Naive thymus-derived CD4-positive, alpha-beta T cell (primary cell): Measurements from ENCODE around the gene UTP14C. TPM values are rescaled to one million over a fixed set of nuclear protein-coding genes. Genes with fewer than 3 reads are reported as not detected.
"Not testable (repeated sequence)": the region's sequence is repeated elsewhere in the genome, so short reads cannot be mapped to it uniquely, and the experiment has no call there.

Experiments used
- ATAC-seq: fragments of 150-1000 bp; cut with Tn5 transposase; 2 replicates; pipeline ENCODE4 v1.10.0; 2021; ENCODE audit warnings: mild to moderate bottlenecking, moderate library complexity
- CTCF ChIA-PET: fragments of 350-600 bp; sonication (Branson Sonifier 250); formaldehyde crosslinking; loops from one replicate; lab custom pipeline; 2021; ENCODE audit warnings: antibody characterized with exemption; lab: Charles Lee
- POLR2A ChIA-PET: fragments of 350-600 bp; sonication (Branson Sonifier 250); formaldehyde crosslinking; loops from one replicate; lab custom pipeline; 2021; ENCODE audit warnings: antibody characterized with exemption, inconsistent platforms; lab: Charles Lee
- DNase-seq, 9 donors: peaks; one replicate each; pipeline versions ENCODE4 v3.0.0 to v3.0.0-alpha.2; 2020 to 2022; ENCODE audit warnings: mixed read lengths in 1 of 9
- H3K27ac ChIP-seq: one replicate; pipeline ENCODE4 v1.7.0; 2013; ENCODE audit warnings: mild to moderate bottlenecking, low read depth, low read length, moderate library complexity
- H3K27me3 ChIP-seq, 2 donors: one replicate each; pipeline ENCODE4 v1.7.0; 2013; ENCODE audit warnings: low read length in 2 of 2, mild to moderate bottlenecking in 2 of 2, moderate library complexity in 2 of 2; ENCODE audit not compliant: control insufficient read depth in 2 of 2, insufficient read depth in 2 of 2
- H3K36me3 ChIP-seq, 3 experiments: 1 replicate in 2 of 3; 2 replicates in 1 of 3; pipeline ENCODE4 v1.7.0; 2013; ENCODE audit warnings: low read length in 3 of 3, mild to moderate bottlenecking in 3 of 3, moderate library complexity in 1 of 3; ENCODE audit not compliant: insufficient read depth in 3 of 3, control insufficient read depth in 2 of 3
- H3K4me1 ChIP-seq, 2 donors: one replicate each; pipeline ENCODE4 v1.7.0; 2013; ENCODE audit warnings: low read length in 2 of 2, mild to moderate bottlenecking in 2 of 2, moderate library complexity in 1 of 2; ENCODE audit not compliant: control insufficient read depth in 2 of 2, insufficient read depth in 2 of 2
- H3K4me3 ChIP-seq: 2 replicates; pipeline ENCODE4 v1.7.0; 2013; ENCODE audit warnings: mild to moderate bottlenecking, low read length
- H3K9me3 ChIP-seq, 3 experiments: 1 replicate in 2 of 3; 2 replicates in 1 of 3; pipeline ENCODE4 v1.7.0; 2013; ENCODE audit warnings: low read length in 3 of 3; ENCODE audit not compliant: control insufficient read depth in 2 of 3
- H3K27ac Mint-ChIP-seq, 9 donors: one replicate each; pipeline ENCODE4 v1.8.0; 2020 to 2022; ENCODE audit warnings: mixed read lengths in 9 of 9, mild to moderate bottlenecking in 8 of 9, moderate library complexity in 5 of 9, inconsistent platforms in 2 of 9
- H3K27me3 Mint-ChIP-seq, 5 donors: one replicate each; pipeline ENCODE4 v1.8.0; 2021 to 2022; ENCODE audit warnings: mixed read lengths in 5 of 5, mild to moderate bottlenecking in 1 of 5
- H3K36me3 Mint-ChIP-seq, 5 donors: one replicate each; pipeline ENCODE4 v1.8.0; 2020 to 2022; ENCODE audit warnings: mixed read lengths in 5 of 5, mild to moderate bottlenecking in 3 of 5, inconsistent platforms in 1 of 5
- H3K4me1 Mint-ChIP-seq, 7 donors: one replicate each; pipeline ENCODE4 v1.8.0; 2020 to 2022; ENCODE audit warnings: mixed read lengths in 7 of 7, mild to moderate bottlenecking in 3 of 7, inconsistent platforms in 1 of 7
- H3K4me3 Mint-ChIP-seq, 10 donors: one replicate each; pipeline ENCODE4 v1.8.0; 2020 to 2022; ENCODE audit warnings: mild to moderate bottlenecking in 10 of 10, mixed read lengths in 10 of 10, moderate library complexity in 6 of 10, inconsistent platforms in 2 of 10
- H3K9me3 Mint-ChIP-seq, 11 donors: one replicate each; pipeline ENCODE4 v1.8.0; 2020 to 2022; ENCODE audit warnings: mixed read lengths in 11 of 11, mild to moderate bottlenecking in 4 of 11, inconsistent platforms in 1 of 11, moderate library complexity in 1 of 11
- intact Hi-C, 2 donors: fragments of 100-400 bp; cut with micrococcal nuclease; formaldehyde crosslinking; loops; one replicate each; pipeline ENCODE4 v1.15.1; 2023
- polyA plus RNA-seq, 2 donors: library from polyadenylated mRNA; unstranded; fragments of 300-500 nt; fragmentation: Illumina TruSeq; gene quantifications; one replicate each; pipeline ENCODE4 v1.2.3, GENCODE V29; 2021
- total RNA-seq, 6 experiments: library from RNA in 5 of 6; stranded (reverse) in 5 of 6; gene quantifications; 1 replicate in 5 of 6; 2 replicates in 1 of 6; pipeline ENCODE4 v1.2.3 and lab custom pipeline; 2021 to 2026

The UTP14C gene
- total and polyA plus RNA-seq, 7 experiments from 2014 or later, result 2.0 to 17.2 (median 4.6) TPM

DNA sequence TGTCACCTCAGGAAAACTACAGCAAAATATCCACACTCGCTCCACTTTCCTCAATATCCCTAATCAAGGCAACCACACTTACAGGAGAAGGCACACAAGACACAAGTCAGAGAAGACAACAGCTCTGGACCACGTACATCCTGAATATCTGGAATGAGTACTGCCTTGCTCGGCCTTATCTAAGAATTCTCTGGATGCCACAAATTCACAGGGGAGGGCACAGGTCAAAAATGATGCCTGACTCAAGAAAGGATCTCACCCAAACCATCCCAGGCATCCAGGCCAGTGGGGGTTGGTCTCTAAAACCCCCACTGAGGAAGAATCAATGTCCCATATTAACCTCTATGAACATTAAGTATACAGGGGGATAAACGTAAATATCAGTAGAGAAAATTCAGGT, 43.1 kb upstream of the UTP14C start:
- H3K27ac Mint-ChIP-seq, result no peak overlapping the region
- Histone ChIP-seq H3K9me3 (no peaks in the 10 kb centered on the region), H3K4me3 (no peak overlapping the region), H3K4me1 (no peaks in the 10 kb centered on the region), H3K36me3 (no peaks in the 10 kb centered on the region), H3K27me3 (no peaks in the 10 kb centered on the region), H3K27ac (no peak overlapping the region)
- CTCF ChIA-PET, result no interaction called here
- no peak for ATAC-seq
- peaks cover 0 to 21% (median 7%) of the 10 kb centered on the region in 11 donors for H3K9me3 Mint-ChIP-seq
- POLR2A ChIA-PET, result no interaction called here
- H3K36me3 Mint-ChIP-seq, result peaks cover 0 to 9% (median 4%) of the 10 kb centered on the region in 5 donors
- H3K4me1 Mint-ChIP-seq, result peaks cover 0 to 4% (median 0%) of the 10 kb centered on the region in 7 donors
- H3K4me3 Mint-ChIP-seq, result no peak overlapping the region
- H3K27me3 Mint-ChIP-seq, result peaks cover 0 to 23% (median 0%) of the 10 kb centered on the region in 5 donors
- intact Hi-C loops, result no loop called here
- DNase-seq, result no peak

DNA sequence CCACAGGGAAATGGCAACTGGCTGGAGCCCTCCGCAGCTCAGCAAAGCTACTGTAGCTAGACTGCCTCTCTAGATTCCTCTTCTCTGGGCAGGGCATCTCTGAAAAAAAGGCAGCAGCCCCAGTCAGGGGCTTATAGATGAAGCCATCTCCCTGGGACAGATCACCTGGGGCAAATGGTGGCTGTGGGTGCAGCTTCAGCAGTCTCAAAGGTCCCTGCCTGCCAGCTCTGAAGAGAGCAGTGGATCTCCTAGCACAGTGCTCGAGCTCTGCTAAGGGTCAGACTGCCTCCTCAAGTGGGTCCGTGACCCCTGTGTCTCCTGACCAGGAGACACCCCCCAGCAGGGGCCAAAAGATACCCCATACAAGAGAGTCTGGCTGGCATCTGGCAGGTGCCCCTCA, 41.2 kb upstream of the UTP14C start:
- H3K4me1 Mint-ChIP-seq, H3K36me3 ChIP-seq, H3K27ac Mint-ChIP-seq, H3K4me3 ChIP-seq, ATAC-seq, H3K4me1 ChIP-seq, H3K9me3 ChIP-seq, intact Hi-C loops, H3K27me3 ChIP-seq, DNase-seq, H3K4me3 Mint-ChIP-seq, H3K27ac ChIP-seq, H3K36me3 Mint-ChIP-seq: not testable (repeated sequence)
- ChIA-PET POLR2A (interaction anchor here (1.4 kb wide), 1 partner anchor 8 kb away, joined by 3 read pairs; no protein-coding TSS in a partner anchor), CTCF (interaction anchor here (0.7 kb wide), 1 partner anchor 12 kb away, joined by 3 read pairs; no protein-coding TSS in a partner anchor)
- Mint-ChIP-seq H3K27me3 (peaks cover 0 to 41% (median 0%) of the 10 kb centered on the region in 5 donors), H3K9me3 (peaks cover 0 to 32% (median 11%) of the 10 kb centered on the region in 11 donors)

DNA sequence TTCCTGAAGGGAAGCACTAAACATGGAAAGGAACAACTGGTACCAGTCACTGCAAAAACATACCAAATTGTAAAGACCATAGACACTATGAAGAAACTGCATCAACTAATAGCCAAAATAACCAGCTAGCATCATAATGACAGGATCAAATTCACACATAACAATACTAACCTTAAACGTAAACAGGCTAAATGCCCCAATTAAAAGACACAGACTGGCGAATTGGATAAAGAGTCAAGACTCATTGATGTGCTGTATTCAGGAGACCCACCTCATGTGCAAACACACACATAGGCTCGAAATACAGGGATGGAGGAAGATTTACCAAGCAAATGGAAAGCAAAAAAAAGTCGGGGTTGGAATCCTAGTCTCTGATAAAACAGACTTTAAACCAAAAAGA, 39.6 kb upstream of the UTP14C start:
- H3K4me3 Mint-ChIP-seq, H3K27me3 ChIP-seq, H3K9me3 ChIP-seq, H3K4me1 ChIP-seq, POLR2A ChIA-PET, H3K4me3 ChIP-seq, ATAC-seq, H3K27ac ChIP-seq, H3K36me3 Mint-ChIP-seq, H3K4me1 Mint-ChIP-seq, H3K27ac Mint-ChIP-seq, intact Hi-C loops, DNase-seq, CTCF ChIA-PET, H3K36me3 ChIP-seq: not testable (repeated sequence)
- peaks cover 0 to 32% (median 11%) of the 10 kb centered on the region in 11 donors for H3K9me3 Mint-ChIP-seq
- peaks cover 0 to 41% (median 0%) of the 10 kb centered on the region in 5 donors for H3K27me3 Mint-ChIP-seq

DNA sequence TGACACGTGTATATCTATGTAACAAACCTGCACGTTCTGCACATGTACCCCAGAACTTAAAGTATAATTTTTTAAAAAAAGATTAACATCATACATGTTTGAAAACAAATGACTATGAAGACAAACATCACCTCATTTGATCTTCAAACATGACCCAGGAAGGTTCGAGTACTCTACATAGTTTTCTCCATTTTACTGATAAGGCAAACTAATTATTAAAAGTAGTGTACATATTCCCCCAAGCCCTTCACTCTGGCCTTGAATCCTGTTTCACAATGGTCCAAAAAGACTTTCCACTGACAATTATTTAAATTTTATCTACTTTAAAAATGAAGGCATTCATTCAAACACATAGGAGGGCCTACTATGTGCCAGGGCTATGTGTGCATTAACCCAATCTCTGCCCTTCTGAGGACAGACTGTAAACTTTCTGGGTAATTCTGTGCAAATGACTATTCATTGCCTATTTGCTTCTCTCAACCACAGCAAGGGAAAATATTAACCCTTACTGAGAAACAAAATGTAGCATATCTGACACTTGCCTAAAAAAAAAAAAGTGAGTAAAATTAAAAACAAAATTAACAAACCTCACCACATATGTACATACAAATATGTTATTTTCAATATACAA, 35.4 kb upstream of the UTP14C start:
- peaks cover 0 to 2% (median 0%) of the 10 kb centered on the region in 7 donors for H3K4me1 Mint-ChIP-seq
- H3K27ac Mint-ChIP-seq, result no peak overlapping the region
- ChIA-PET POLR2A (no interaction called here), CTCF (interaction anchor here (0.7 kb wide), 1 partner anchor 19 kb away, joined by 3 read pairs; no protein-coding TSS in a partner anchor)
- Histone ChIP-seq H3K36me3 (no peaks in the 10 kb centered on the region), H3K4me3 (no peak overlapping the region), H3K9me3 (no peaks in the 10 kb centered on the region), H3K27ac (no peak overlapping the region), H3K4me1 (no peaks in the 10 kb centered on the region), H3K27me3 (no peaks in the 10 kb centered on the region)
- DNase-seq (no peak), ATAC-seq (no peak)
- peaks cover 0 to 26% (median 5%) of the 10 kb centered on the region in 11 donors for H3K9me3 Mint-ChIP-seq
- intact Hi-C loops, result no loop called here
- H3K36me3 Mint-ChIP-seq, result peaks cover 0 to 6% (median 2%) of the 10 kb centered on the region in 5 donors
- no peak overlapping the region for H3K4me3 Mint-ChIP-seq
- peaks cover 0 to 43% (median 0%) of the 10 kb centered on the region in 5 donors for H3K27me3 Mint-ChIP-seq

DNA sequence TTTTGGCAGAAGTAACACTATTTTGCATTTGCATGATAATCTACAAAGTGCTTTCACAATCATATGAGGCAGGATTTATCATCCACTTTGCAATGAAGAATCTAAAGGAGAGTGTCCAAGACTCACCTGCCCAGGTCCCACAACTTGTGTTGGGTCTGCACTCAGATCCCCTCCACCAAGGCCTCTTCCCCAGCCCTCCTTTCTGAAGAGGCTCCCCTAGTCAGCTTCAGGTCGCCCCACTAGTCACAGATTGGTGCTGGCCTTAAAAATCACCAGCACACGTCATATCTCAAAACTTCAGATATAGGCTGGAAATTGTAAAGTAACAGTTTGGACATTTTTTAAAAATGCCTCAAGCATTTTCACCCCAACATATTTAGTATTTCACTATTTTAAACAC, 30.8 kb upstream of the UTP14C start:
- Mint-ChIP-seq H3K27ac (no peak overlapping the region), H3K36me3 (no peaks in the 10 kb centered on the region), H3K27me3 (peaks cover 0 to 33% (median 4%) of the 10 kb centered on the region in 5 donors), H3K9me3 (no peaks in the 10 kb centered on the region), H3K4me3 (no peak overlapping the region), H3K4me1 (peaks cover 0 to 4% (median 0%) of the 10 kb centered on the region in 7 donors)
- H3K27me3 ChIP-seq, result no peaks in the 10 kb centered on the region
- ChIA-PET POLR2A (interaction anchor here (0.7 kb wide), 1 partner anchor 87 kb away, joined by 3 read pairs; no protein-coding TSS in a partner anchor), CTCF (no interaction called here)
- H3K4me3 ChIP-seq, result no peak overlapping the region
- no peaks in the 10 kb centered on the region for H3K4me1 ChIP-seq
- intact Hi-C loops, result no loop called here
- DNase-seq (no peak), ATAC-seq (no peak)
- H3K36me3 ChIP-seq, result no peaks in the 10 kb centered on the region
- no peak overlapping the region for H3K27ac ChIP-seq
- H3K9me3 ChIP-seq, result no peaks in the 10 kb centered on the region

DNA sequence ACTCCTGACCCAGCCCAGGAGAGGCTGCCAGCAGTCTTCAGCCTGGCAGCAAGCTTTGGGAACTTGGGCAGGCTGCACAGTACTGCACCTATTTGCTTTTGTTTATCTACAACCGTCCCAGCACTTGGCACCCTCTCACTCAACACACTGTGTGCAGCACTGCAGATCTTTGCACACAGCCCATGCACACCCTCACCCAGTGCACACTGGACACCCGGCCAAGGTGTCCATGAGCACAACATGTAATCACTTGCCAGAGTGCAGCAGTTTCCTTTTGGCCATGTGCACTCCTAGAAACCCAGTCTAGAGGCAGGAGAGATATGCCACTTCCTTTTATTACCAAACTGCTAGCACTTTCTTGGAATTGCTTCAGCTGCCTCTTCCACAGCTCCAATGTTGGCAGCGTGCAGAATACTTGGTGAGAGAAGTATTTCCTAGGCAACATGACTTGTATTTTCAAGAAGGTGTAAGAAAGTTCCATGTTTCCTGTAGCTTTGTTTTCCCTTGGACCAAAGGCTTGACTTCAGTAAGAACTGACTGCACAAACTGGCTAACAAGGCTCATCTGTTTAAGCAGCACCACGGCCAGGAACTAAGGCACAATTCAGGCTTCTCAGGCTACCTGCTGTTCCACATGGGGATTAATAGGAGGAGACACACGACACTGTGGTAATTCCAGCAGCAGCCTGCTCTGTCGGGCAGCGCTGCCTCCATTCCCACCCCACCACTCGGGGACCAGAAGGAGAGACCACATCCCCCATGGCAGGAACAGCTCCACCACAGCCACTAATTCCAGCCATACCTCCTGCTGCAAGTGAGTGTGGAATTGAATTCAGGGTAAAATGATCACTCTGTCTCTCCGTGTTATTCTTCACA, 28.6 kb upstream of the UTP14C start:
- intact Hi-C loops, result no loop called here
- ChIA-PET POLR2A (interaction anchor here (0.6 kb wide), 1 partner anchor 137 kb away, joined by 3 read pairs; no protein-coding TSS in a partner anchor), CTCF (no interaction called here)
- no peaks in the 10 kb centered on the region for H3K4me1 ChIP-seq
- H3K4me1 Mint-ChIP-seq, result peaks cover 0 to 4% (median under 1%) of the 10 kb centered on the region in 7 donors
- H3K9me3 Mint-ChIP-seq, result no peaks in the 10 kb centered on the region
- no peaks in the 10 kb centered on the region for H3K36me3 ChIP-seq
- DNase-seq (no peak), ATAC-seq (no peak)
- no peak overlapping the region for H3K27ac ChIP-seq
- no peaks in the 10 kb centered on the region for H3K9me3 ChIP-seq
- H3K27ac Mint-ChIP-seq, result no peak overlapping the region
- H3K36me3 Mint-ChIP-seq, result no peaks in the 10 kb centered on the region
- H3K4me3 Mint-ChIP-seq, result no peak overlapping the region
- H3K27me3 ChIP-seq, result no peaks in the 10 kb centered on the region
- peaks cover 0 to 41% (median 4%) of the 10 kb centered on the region in 5 donors for H3K27me3 Mint-ChIP-seq
- no peak overlapping the region for H3K4me3 ChIP-seq
